ENCODE results near the gene CTU2.

DNA sequence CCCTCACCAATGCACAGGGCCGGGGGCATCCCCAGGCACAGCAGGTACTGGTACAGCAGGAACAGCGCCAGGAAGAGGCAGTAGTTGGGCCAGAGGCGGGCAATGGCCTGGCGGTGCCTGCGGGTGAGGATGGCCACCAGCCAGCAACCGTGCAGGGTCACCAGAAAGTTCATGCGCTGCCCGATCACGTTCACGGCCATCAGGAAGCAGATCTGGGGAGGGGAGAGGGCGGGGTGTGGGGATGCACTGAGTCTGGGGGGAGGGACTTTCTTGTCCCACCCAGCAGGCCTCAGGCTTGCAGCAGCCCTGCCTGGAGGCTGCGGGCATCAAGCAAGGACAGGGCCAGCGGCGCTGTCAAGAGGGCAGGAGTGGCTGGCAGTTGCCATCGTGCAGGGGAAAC, 25.4 kb downstream of the CTU2 start:
- TF ChIP-seq POLR2A (IDR thresholded peaks at IDR 0.05; ENCODE audit: low read depth, low read length) = no peak
- no peak for TF ChIP-seq RFX5 (IDR thresholded peaks at IDR 0.05; ENCODE audit: low read depth, low read length)
- TF ChIP-seq, protein P1, sequence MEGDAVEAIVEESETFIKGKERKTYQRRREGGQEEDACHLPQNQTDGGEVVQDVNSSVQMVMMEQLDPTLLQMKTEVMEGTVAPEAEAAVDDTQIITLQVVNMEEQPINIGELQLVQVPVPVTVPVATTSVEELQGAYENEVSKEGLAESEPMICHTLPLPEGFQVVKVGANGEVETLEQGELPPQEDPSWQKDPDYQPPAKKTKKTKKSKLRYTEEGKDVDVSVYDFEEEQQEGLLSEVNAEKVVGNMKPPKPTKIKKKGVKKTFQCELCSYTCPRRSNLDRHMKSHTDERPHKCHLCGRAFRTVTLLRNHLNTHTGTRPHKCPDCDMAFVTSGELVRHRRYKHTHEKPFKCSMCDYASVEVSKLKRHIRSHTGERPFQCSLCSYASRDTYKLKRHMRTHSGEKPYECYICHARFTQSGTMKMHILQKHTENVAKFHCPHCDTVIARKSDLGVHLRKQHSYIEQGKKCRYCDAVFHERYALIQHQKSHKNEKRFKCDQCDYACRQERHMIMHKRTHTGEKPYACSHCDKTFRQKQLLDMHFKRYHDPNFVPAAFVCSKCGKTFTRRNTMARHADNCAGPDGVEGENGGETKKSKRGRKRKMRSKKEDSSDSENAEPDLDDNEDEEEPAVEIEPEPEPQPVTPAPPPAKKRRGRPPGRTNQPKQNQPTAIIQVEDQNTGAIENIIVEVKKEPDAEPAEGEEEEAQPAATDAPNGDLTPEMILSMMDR (conservative IDR thresholded peaks at IDR 0.05; ENCODE audit: low read depth, low read length) = no peak
- TF ChIP-seq, protein P2, sequence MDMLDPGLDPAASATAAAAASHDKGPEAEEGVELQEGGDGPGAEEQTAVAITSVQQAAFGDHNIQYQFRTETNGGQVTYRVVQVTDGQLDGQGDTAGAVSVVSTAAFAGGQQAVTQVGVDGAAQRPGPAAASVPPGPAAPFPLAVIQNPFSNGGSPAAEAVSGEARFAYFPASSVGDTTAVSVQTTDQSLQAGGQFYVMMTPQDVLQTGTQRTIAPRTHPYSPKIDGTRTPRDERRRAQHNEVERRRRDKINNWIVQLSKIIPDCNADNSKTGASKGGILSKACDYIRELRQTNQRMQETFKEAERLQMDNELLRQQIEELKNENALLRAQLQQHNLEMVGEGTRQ (IDR thresholded peaks at IDR 0.05; ENCODE audit: low read depth, low read length) = no peak

Measured in IMR-90 (cell line).